ENCODE data around the gene MED27.
A peak's percentile ranks its signal among the peaks of the same experiment; 100 is the strongest.
"Not testable (repeated sequence)": the region's sequence is repeated elsewhere in the genome, so short reads cannot be mapped to it uniquely, and the experiment has no call there.

MED27 gene

DNA sequence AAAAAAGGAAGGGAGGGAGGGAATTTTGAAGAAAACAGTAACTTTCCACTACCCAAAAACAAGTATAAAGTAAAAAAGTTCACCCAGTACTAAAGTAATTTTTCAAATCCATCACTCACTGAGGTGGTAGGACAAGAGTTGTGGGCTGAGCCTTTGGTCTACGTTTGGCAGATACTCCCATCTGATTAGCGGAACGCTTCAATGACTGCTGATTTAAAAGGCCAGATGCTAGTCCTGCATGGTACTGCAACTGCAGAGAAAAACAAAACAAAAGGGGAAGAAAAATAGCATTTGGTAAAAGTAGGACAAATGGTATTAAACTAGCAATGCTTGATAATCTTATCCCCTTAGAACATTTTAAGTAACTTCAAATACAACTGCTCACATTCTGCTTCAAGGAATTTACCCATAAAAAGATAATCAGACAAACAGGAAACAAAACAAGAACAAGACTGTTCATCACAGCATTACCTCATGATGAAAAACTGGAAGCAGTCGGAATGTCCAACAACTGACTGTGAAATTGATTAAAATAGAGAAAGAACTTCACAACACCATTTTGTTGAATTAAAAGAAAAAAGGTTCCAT is 65.4 kb downstream of the MED27 start:
- DNase-seq: no peak

DNA sequence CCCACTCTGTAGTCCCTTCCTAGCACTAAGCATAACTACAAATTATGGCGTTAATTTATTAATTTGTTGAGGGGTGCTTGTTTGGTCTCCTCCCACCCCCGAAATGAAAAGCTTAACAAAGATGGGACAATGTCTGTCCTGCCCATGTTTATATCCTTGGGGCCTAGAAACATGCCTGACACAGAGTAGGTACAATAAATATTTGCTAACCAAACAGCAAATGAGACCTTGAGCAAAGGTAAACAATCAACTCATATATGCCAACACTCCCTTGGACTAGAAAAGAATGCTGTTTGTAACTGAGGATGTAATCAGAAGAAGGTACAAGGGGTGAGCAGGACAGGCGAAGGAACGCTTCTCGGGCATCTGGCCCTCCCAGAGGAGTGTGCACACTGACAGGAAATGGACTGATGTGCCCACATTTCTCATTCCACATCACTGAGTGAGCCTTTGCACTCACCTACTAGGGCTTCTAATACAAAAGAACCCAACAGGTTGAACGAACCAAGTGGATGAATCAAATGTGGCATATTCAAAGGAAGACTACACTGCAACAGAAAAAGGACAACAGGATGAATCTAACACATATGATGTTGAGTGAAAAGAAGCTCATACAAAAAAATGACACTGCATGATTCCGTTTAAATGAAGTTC is 66.8 kb downstream of the MED27 start:
- DNase-seq: no peak

DNA sequence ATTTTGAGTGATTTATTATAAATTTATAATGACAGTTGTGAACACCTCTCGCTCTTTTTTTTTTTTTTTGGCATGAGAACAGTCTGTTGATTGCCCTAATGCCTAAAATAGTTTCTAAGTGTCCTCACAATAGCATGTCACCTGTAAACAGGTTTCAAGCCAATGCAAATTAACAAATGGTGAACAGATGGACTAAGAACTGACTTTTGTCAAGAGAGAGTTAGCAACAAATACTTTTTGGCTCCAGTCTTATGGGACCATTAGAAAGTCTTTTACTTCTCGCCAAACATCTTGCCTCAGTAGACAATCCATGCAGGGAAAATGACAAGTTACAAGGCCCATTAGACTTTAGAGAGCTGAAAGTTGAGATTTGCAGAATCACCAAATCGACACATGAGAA is 67.8 kb downstream of the MED27 start:
- no peak for DNase-seq

DNA sequence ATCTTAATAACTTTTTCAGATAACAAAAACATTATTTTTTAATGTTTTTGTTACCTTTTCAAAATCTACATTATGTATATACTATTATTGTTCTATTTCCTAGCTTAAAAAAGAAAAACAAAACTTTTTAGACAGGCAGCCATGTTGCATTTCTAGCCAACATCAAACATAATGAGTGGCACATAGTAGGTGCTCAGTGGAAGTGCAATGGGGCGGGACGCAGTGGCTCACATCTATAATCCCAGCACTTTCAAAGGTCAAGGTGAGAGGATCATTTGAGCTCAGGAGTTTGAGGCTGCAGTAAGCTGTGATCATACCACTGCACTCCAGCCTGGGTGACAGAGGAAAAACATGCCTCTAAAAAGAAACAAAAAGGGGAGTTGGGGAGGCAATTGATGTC is 68.4 kb downstream of the MED27 start:
- DNase-seq: no peak

DNA sequence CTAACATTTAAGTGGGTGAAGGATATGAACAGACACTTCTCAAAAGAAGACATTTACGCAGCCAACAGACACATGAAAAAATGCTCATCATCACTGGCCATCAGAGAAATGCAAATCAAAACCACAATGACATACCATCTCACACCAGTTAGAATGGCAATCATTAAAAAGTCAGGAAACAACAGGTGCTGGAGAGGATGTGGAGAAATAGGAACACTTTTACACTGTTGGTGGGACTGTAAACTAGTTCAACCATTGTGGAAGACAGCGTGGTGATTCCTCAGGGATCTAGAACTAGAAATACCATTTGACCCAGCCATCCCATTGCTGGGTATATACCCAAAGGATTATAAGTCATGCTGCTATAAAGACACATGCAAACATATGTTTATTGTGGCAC is 69.5 kb downstream of the MED27 start:
- not testable (repeated sequence) for DNase-seq

DNA sequence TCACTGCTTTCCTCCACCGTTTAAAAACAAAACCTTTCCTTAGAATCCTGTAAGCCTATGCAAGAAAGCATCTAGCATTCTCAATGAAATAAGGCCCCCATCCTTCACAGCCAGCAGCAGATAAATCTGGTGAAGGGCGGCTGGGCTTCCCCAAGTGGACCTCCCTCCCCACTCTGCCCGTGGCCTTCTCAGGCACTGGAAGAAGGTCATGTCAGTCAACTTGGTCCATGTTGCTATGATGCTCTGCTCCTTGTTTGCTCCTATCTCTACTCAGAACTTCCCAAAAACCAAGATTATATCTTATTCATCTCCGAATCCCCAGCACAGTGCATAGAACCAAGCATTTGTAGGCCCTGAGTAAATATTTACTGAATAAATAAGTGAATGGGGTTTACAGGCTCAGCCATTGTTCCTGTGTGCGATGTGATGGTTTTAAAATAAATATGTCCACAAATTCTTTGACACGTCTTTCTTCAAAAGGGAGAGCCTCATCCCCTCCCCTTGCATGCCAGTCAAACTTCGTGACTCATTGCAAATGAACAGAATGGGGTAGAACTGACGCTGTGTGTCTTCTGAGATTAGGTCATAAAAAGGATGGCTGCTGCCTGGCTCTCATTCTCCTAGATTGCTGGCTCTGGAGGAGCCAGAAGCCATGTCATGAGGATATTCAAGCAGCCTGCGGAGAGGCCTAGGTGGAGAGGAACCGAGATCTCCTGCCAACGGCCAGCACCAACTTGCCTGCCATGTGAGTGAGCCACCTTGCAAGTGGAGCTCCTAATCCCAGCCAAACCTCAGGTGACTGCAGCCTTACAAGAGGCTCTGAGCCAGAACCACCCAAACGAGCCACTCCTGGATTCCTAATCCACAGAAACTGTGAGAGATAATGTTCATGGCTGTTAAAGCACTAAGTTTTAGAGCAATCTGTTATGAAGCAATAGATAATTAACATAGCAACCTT is 70.5 kb downstream of the MED27 start:
- no peak for DNase-seq

DNA sequence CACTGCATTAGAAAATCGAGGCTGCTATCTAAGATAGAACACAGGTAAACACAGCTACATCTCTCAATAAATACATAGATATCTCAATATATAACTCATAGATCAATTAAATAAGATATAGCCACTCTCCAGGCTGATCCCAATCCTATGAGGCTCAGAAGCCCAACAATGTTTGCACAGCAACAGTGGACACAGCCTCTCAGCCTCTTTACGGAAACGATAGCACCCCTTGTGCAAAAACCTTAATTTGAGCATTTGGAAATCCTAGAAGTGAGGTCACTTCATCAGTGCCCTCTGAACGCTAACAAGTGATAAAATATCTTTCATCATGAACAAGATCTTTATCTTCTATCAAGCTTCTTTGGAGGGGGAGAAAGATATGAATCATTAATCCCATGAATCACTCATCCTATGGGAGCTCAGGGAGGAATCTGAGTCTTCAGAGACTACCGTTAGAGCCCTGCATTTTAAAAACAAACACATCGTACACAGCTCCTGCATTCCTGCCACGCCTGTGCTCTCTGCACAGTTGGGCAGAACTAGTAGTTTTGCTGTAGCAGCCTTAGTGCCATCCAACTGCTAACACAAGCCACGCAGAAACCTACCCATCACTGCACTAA is 71.4 kb downstream of the MED27 start:
- no peak for DNase-seq

DNA sequence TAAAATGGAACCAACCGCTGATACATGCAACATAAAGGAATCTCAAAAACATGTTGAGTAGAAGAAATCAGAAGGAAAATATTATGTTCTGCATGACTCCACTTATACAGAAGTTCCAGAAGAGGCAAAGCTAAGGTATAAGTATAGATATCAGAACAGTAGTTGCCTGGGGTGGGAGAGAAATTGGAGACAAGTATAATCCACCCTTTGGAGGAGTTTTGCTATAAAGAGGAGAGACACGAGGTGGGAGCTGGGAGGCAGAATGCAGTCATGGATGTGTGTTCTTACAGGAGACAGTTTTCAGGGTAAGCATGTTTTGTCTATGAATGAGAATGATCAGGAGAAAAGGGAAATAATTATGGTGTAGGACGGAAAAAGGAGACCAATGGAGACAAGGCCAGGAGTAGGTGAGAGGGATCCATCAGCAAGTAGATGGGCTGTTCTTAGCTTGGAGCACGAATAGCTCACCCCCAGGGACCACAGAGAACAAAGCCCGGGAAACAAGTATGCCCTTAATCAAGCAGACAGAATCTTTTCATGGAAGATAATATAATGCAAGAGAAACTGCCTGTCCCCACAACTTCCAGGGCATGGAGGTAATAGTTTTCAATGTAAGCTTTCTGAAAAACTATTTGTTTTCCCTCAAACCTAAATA is 72.2 kb downstream of the MED27 start:
- DNase-seq: no peak

DNA sequence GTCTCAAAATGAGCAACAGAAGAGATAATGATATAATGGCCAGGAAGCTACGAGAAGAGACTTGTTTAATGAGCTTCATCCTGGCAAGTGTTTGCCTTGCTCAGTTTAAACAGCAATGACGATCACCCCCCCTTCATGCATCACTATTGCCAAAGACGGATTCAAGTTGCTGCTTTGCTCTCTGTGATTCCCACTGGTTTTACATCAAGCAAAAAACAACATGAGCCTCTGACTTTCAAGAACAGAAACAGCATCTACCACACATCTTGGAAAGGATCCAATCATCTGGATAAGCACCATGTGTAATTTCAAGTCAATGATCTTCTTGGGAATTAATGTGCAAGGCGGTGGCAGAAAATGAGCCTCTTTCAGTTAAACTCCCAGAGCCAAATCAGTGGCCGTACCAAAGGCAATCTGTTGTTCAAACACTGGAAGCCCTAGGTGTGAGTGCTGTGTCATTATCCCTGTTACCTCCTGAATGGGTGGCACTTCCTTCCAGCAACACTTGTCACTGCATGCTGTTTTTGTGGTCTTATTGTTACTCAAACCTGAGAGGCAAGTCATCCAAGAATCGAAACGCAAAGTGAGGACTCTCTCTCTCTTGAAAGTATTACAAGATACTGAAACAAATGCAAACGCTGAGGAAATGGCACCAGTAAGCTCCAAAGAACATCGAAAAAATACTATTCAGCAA is 72.8 kb downstream of the MED27 start:
- peak in 2 of 5 experiments; percentile 2 to 94 for DNase-seq

DNA sequence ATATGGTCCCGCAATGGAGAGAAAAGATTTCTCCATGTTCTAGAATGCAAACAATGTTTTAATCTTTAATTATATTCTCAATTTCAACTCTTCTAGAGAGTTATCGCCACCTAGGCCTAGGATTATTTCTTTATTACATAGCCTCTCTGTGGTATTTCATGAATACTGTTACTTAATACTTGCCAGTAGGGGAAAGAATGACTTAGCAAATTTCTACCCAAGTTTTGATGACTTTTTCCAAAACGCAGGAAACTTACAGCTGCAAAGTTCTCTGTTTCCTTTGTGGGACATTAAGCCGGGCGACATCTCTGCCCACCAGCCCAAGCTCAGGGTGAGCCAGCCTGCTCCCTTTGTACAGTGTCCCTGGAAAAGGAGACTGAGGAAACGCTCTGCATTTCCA is 73.8 kb downstream of the MED27 start:
- DNase-seq: no peak

DNA sequence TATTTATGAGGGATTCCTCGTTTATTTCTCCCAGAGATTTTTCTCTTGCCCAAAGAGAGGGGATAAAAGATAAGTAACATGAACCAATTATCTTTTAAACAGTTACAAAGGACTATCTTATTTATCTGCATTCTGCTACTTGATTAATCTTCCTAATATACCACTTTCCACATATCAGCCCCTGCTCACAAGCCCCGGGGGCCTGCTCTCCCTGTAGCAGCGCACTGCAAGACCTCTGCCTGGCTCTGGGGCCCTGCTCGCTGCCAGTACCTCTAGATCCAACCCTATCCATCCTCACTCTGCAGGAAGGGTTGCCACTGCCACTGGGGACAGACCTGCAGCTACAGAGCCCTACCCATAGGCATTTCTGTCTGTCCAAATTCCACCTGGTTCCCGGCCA is 75.3 kb downstream of the MED27 start:
- no peak for DNase-seq

DNA sequence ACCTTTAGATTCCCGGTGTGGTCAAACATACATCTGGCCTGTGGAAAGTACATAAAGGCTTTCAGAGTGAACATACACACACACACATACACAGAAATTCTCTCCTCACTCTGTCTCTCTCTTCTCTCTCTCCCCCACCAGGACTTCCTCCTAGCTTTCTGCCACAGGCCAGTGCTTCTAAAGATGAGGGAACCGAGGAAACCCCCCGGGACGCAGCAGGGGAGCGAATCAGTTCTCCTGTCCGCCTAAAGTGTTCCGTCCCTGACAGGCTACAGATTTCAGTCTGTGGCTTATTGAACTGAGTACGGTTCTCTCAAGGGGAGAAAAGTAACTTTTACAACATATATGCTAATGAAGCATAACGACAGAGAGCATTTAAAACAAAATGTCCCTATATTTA is 75.8 kb downstream of the MED27 start:
- DNase-seq: no peak

DNA sequence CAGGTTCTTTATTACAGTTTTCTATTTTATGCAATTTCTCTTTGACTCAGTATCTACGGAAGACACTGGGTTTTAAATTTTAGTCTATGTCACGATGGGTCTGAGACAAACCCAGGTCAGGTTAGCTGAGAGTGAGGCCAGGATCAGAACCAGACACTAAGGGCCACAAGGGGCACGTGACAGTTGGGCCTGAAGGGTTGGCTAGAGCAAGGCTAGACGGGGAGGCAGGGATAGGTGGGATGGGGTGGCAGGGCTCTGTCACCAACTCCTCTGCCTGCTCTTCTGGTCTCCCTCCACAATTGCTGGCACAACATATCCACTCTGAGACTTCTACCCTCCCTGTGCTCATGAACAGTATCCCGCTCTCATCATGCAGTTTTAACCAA is 76.4 kb downstream of the MED27 start:
- DNase-seq: no peak

DNA sequence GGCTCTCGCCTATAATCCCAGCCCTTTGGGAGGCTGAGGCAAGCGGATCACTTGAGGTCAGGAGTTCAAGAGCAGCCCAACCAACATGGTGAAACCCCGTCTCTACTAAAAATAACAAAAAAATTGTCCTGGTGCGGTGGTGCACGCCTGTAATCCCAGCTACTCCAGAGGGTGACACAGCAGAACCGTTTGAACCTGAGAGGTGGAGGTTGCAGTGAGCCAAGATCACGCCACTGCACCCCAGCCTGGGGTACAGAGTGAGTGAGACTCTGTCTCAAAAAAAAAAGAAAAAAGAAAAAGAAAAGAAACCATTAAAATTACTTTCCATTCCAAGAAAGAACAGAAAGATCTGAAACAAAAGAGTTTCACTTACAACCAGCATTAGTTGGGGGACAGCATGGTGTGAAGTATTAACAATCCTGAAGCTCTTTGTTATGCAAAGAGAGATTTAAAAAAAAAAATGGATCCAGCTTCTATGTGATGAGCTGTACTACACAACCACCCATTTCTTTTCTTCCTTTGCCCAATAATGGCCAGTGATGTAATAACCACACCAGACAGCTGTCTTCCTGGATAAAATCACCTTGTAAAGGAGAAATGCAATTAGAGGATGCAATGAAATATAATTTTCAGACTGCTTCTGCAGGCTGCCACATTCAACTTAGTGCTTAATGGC is 76.9 kb downstream of the MED27 start:
- DNase-seq: no peak

DNA sequence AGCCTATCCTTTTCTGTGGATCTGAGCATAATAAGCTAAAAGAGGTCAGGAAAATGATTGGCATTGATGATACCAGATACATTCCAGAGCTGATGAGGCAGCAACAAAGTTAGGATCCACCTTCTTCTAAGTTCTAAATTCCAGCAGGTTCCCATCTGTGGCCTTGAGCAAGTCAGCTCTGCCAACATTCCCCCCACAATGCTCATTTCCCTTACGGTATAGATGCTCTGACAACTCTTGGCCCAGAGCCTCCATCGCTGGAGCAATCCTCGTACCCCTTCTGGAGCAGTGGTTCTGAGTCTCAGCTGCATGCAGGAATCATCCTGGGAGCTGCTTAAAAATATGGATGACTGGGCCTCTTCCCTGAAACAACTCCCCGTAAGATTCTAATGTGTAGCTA is 78.1 kb downstream of the MED27 start:
- no peak for DNase-seq

DNA sequence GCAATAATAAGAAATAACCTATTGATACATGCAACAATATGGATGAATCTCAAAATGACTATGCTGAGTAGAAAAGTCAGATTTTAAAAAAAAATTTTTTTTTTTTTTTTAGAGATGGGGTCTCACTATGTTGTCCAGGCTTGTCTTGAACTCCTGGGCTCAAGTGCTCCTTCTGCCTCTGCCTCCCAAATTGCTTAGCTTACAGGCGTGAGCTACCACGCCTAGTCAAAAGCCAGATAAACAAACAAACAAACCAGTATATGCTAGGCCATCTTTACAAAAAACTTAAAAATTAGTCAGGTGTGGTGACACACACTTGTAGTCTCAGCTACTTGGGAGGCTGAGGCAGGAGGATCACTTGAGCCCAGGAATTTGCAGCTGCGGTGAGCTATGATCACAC is 79.0 kb downstream of the MED27 start:
- no peak for DNase-seq

DNA sequence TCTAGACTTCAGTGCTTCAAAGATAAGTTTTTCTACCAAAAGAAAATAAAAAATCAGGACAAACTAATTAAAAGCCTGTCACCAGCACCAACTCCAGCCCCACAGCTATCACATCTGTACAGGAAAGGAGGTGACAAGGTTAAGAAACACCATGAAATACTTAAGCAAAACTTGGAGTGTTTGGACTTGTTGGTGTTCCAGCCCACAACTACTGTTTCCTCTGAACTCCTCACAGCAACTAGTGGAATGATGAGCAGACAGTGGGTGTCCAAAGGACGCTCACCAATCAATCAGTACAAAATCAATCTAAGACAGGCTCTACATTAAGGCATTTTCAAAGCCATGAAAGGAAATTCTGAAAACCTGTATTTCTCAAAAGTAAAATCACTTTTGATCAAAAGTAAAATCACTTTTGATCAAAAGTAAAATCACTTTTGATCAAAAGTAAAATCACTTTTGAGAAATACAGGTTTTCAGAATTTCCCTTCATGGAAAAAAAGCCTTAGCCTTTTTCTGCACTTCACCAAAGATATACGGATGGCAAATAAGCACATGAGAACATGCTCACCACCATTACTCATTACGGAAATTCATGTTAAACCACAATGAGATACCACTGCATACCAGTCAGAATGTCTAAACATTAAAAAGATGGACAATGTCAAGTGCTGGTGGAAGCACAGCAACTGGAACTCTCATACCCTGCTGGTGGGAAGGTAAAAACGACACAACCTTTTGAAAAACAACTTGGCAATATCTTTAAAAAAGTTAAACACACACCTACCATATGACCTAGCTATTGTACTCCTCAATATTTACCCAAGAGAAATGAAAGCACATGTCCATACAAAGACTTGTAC is 79.7 kb downstream of the MED27 start:
- peak in 1 of 5 experiments; percentile 82 for DNase-seq

DNA sequence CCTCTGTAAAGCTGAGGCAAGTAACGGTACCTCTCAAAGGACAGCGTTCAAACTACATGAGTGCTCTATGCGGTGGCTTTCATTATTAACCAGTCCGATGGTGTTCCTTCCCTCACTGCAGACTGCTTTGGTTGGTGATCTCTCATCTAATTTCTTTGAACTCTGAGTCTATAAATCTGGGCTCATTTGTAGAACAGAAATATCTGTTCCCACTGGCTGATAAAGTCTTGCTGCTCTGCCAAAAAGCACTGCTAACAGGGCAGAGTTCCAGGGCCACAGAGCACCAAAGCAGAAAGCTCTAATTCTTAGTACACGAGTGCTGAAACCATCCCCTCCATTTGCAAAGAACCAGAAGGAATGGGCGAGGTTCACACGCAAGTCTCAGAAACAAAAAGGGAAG is 81.9 kb downstream of the MED27 start:
- DNase-seq: no peak

DNA sequence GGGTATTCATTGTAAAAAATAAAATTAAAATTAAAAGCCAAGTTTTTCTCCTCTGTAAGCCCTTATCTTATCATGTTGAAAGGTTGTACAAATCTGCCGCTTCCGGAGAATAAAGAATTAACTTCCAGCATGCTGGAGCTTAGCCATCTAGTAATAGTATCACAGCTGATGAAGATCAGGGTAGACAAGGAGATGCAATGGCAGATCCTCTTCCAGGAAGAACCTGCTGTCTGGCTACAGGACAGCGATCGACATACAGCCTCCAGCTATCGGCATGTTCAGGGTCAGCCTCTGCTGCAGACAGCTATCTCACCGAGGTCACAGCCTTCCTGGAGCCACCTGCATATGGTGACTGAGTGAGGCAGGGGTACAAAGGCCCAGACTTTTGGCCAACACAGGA is 82.6 kb downstream of the MED27 start:
- DNase-seq: no peak

DNA sequence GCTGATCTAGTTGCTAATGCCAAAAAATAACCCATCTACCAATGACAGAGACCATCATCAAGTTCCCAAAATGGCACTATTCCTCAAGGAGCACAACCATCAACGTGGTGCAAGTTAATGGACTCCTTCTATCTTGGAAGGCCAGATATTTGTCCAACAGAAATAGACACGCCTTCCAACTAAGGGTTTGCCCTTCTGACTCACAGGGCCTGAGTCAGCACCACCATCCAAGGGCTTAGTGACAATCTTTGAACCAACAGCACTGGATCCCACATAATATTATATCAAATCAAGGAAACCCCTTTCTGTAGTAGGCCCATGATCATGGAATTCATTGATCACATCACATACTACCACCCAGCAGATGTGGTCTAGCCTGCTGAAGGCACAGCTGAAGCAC is 84.3 kb downstream of the MED27 start:
- DNase-seq: no peak
